Right cardiac atrium (tissue), 5 donors: ENCODE measurements around the gene LRGUK. TPM values are rescaled to one million over a fixed set of nuclear protein-coding genes. Genes with fewer than 3 reads are reported as not detected.

Source experiments
- ATAC-seq, 2 donors: fragments of 200-7000 bp; cut with Tn5 transposase; one replicate each; pipeline versions ENCODE4 v1.8.0 to v1.9.1; 2020; ENCODE audit warnings: moderate library complexity in 2 of 2, mild to moderate bottlenecking in 1 of 2
- DNase-seq, 3 donors: peaks; one replicate each; pipeline ENCODE4 v3.0.0-alpha.2; 2020
- H3K27ac ChIP-seq: one replicate; pipeline ENCODE4 v1.5.1; 2013; ENCODE audit warnings: mild to moderate bottlenecking, low read length, control low read depth, moderate library complexity
- H3K27me3 ChIP-seq: one replicate; pipeline ENCODE4 v1.6.1; 2013; ENCODE audit not compliant: control insufficient read depth, insufficient read depth
- H3K4me1 ChIP-seq: one replicate; pipeline ENCODE4 v1.6.1; 2013; ENCODE audit warnings: low read length; ENCODE audit not compliant: control insufficient read depth, insufficient read depth
- H3K4me3 ChIP-seq: one replicate; pipeline ENCODE4 v1.5.1; 2013; ENCODE audit warnings: low read length, control low read depth
- H3K9me3 ChIP-seq: one replicate; pipeline ENCODE4 v1.6.1; 2013; ENCODE audit warnings: low read length; ENCODE audit not compliant: control insufficient read depth
- WGBS: extraction: QIAGEN DNeasy Blood & Tissue Kit; methylation state at CpG from one replicate; pipeline ENCODE4 v1.1.7; 2013; 5-methylcytosine and 5-hydroxymethylcytosine counted together
- intact Hi-C, 4 donors: fragments of 100-400 bp; cut with DNase I; formaldehyde crosslinking; loops; one replicate each; pipeline versions ENCODE4 v1.11.0 to v1.14.0; 2022 to 2023
- polyA plus RNA-seq: library from polyadenylated mRNA; stranded (reverse); fragments of 200-250 nt; gene quantifications from one replicate; pipeline ENCODE4 v1.2.3, GENCODE V29; 2013
- total RNA-seq, 4 donors: library from RNA; stranded (reverse); fragmentation: NEBNext Ultra II Directional; extraction: Animal tissue kit (Norgen Biotek cat#: 25700); gene quantifications; one replicate each; pipeline ENCODE4 v1.2.1, GENCODE V29; 2021
- donor health status: healthy with polysubstance abuse.
- donor health status: DM: no; HTN: yes; CAD: no.
- donor health status: DM: no; HTN: no; CAD: no.
- donor health status: DM: no; HTN: yes; CAD: no; lungs with severe emphysema.
- donor health status: DM: yes; HTN: yes; CAD: no.

LRGUK gene
- total and polyA plus RNA-seq, 5 donors: 0.06 to 0.40 (median 0.16) TPM; not detected in 1

- ATAC-seq (no peak), DNase-seq (no peak)
- 85% methylated on average over 4 of the region's 4 CpGs for WGBS
- no peaks in the 10 kb centered on the region for H3K9me3 ChIP-seq
- H3K4me1 ChIP-seq: no peaks in the 10 kb centered on the region
- intact Hi-C loops: no loop called here
- H3K4me3 ChIP-seq: no peak overlapping the region
- no peaks in the 10 kb centered on the region for H3K27me3 ChIP-seq
- H3K27ac ChIP-seq: no peak overlapping the region
Observed at GRCh38 chr7:134098072-134098471, 29.1 kb upstream of the LRGUK start.

GRCh38 chr7:134101716-134102115, 25.4 kb upstream of the LRGUK start:
- no peaks in the 10 kb centered on the region for H3K4me1 ChIP-seq
- no peaks in the 10 kb centered on the region for H3K9me3 ChIP-seq
- 29% methylated on average over 3 of the region's 3 CpGs for WGBS
- H3K4me3 ChIP-seq: no peak overlapping the region
- no peaks in the 10 kb centered on the region for H3K27me3 ChIP-seq
- DNase-seq (no peak), ATAC-seq (no peak)
- no peak overlapping the region for H3K27ac ChIP-seq
- intact Hi-C loops: no loop called here

DNA sequence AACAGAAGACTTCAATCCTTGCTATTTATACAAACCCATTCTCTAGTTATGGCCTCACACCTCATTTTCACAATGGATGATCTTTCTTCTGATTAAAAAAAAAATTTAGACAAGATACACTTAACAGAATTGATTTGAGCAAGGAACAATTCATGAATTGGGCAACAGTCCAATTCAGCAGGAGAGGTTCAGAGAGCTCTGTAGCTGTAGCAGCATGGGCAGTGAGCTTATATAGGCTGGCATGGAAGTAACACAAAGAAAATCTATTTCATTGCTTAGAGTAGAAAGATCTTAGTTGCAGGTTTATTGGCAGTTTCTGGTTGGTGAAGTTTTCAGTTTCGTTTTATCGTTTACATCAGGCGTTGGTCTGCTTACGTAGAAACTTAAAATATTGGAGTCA, 23.0 kb upstream of the LRGUK start:
- DNase-seq: no peak

GRCh38 chr7:134105841-134106240, 21.3 kb upstream of the LRGUK start:
- Histone ChIP-seq H3K9me3 (no peaks in the 10 kb centered on the region), H3K27ac (no peak overlapping the region), H3K27me3 (no peaks in the 10 kb centered on the region), H3K4me3 (no peak overlapping the region), H3K4me1 (no peaks in the 10 kb centered on the region)
- ATAC-seq (no peak), DNase-seq (no peak)
- intact Hi-C loops: no loop called here
- 84% methylated on average over 5 of the region's 5 CpGs for WGBS

More for the DNA sequence above, 23.0 kb upstream of the LRGUK start:
- Histone ChIP-seq H3K4me3 (no peak overlapping the region), H3K4me1 (no peaks in the 10 kb centered on the region), H3K27ac (no peak overlapping the region), H3K9me3 (no peaks in the 10 kb centered on the region), H3K27me3 (no peaks in the 10 kb centered on the region)
- 98% methylated on average over 4 of the region's 4 CpGs for WGBS
- intact Hi-C loops: no loop called here
- ATAC-seq: no peak

DNA sequence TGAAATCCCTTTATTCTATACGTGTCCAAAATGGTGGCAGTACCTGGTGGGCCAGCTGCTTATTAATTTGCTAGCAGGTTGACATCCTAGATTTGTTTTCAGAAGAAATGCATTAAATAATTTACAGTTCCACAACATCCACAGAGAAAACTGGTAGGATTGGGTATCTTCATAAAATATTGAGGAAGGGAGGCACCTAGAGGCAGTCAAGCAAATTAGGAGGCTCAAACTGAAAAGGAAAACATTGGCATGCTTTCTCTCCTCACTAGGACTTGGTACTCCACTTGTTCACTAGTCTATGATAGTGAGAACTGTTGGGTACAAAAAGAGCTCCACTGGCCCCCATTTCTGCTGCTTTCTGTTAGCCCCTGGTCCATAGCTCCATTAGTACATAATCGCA, 18.3 kb upstream of the LRGUK start:
- H3K4me1 ChIP-seq: no peaks in the 10 kb centered on the region
- no peaks in the 10 kb centered on the region for H3K27me3 ChIP-seq
- 48% methylated on average over 2 of the region's 2 CpGs for WGBS
- no peaks in the 10 kb centered on the region for H3K9me3 ChIP-seq
- no peak overlapping the region for H3K27ac ChIP-seq
- DNase-seq (no peak), ATAC-seq (no peak)
- H3K4me3 ChIP-seq: no peak overlapping the region
- intact Hi-C loops: no loop called here

DNA sequence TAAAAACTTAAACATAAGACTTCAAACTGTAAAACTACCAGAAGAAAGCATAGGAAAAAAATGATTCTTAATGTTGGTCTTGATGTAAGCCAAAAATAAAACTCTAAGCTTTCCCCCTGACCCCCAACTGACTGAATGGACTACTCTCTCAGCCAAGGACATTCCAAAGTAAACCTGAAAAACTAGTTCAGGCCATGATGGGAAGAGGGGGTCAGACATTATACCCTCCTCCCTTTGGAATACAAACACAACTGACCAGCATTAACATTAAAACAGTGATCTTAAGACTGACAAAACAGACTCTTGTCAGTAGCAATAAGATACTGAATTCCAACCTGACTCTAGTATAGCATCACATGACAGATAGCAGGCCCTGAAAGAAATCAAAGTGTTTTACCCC, 13.5 kb upstream of the LRGUK start:
- Histone ChIP-seq H3K9me3 (no peaks in the 10 kb centered on the region), H3K27me3 (no peaks in the 10 kb centered on the region), H3K27ac (no peak overlapping the region), H3K4me3 (no peak overlapping the region), H3K4me1 (no peaks in the 10 kb centered on the region)
- DNase-seq: no peak
- no peak for ATAC-seq
- intact Hi-C loops: no loop called here

DNA sequence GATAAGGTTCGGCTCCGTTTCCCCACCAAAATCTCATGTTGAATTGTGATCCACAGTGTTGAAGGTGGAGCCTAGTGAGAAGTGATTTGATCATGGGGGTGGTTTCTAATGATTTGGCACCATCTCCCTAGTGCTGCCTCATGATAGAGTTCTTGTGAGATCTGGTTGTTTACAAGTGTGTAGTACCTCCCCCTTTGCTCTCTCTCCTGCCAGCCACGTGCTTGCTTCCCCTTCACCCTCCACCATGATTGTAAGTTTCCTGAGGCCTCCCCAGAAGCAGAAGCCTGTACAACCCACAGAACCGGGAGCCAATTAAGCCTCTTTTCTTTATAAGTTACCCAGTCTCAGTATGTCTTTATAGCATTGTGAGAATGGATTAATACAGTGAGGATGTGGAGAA, 12.1 kb upstream of the LRGUK start:
- no peaks in the 10 kb centered on the region for H3K4me1 ChIP-seq
- WGBS: 73% methylated on average over 4 of the region's 4 CpGs
- DNase-seq (no peak), ATAC-seq (no peak)
- no peak overlapping the region for H3K4me3 ChIP-seq
- no peak overlapping the region for H3K27ac ChIP-seq
- intact Hi-C loops: no loop called here
- no peaks in the 10 kb centered on the region for H3K27me3 ChIP-seq
- H3K9me3 ChIP-seq: no peaks in the 10 kb centered on the region

DNA sequence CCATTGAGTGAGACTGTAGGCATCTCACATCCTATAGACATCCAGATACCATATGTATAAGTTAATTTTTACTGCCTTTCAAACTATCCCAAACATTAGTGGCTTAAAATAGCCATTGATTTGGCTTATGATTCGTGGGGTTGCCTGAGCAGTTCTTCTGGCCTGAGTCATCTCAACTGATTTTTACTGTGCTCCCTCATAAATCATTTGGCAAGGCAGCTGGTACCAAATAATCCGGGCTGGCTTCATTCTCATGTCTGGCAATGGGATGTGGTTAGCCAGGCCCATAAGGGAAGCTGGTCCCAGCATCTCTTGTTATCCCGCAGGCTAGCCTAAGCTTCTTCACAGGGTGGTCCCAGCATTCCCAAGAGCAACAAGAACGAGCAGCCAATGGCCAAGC, 6.7 kb upstream of the LRGUK start:
- H3K9me3 ChIP-seq: no peaks in the 10 kb centered on the region
- WGBS: 82% methylated on average over 4 of the region's 4 CpGs
- H3K4me3 ChIP-seq: no peak overlapping the region
- DNase-seq (no peak), ATAC-seq (no peak)
- no peaks in the 10 kb centered on the region for H3K4me1 ChIP-seq
- no peak overlapping the region for H3K27ac ChIP-seq
- intact Hi-C loops: no loop called here
- no peaks in the 10 kb centered on the region for H3K27me3 ChIP-seq

DNA sequence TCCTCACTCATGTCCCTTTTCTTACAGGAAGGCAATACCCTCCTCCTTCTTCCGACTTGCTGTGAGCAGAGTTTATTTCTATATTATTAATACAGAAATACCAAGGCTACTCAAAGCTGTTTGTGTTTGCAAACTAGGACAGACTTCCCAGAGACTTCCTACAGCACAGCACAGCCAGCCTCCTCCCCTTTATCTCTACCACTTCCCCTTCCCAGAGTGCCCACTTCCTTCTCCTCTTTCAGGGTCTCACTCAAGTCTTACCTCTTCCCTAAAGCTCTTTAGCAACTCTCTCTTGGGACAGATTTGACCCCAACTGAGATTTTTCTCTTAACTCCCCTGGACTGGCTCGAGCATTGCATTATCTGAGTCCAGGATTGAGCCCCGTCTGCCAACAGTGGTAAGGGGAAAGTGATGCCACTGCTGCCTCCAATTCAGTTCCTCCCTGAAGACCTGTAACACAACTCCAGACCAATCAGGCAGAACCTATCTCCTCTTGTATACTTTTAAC, 5.5 kb upstream of the LRGUK start:
- 51% methylated on average over 3 of the region's 3 CpGs for WGBS
- DNase-seq (no peak), ATAC-seq (no peak)
- no peaks in the 10 kb centered on the region for H3K27me3 ChIP-seq
- no peak overlapping the region for H3K27ac ChIP-seq
- H3K4me3 ChIP-seq: no peak overlapping the region
- intact Hi-C loops: no loop called here
- no peaks in the 10 kb centered on the region for H3K4me1 ChIP-seq
- no peaks in the 10 kb centered on the region for H3K9me3 ChIP-seq

DNA sequence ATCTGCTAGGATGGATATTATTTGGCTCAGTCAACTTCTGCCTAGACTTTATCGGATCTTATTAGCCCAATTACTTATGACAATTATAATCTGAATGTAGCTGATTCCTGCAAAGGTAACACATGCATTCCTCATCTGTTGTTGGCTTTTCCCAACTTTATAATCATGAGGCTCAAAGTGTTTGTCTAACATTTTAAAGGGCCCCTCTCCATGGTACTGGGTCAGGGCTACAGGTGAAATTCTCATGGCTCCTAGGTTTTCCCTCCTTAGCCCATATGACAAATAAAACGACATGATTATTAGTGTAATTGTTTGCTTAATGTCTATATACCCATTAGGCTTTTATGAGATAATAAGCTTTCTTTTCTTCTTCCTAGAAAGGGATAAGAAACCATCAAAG, 4.2 kb upstream of the LRGUK start:
- intact Hi-C loops: no loop called here
- 79% methylated on average over 2 of the region's 2 CpGs for WGBS
- Histone ChIP-seq H3K4me3 (no peak overlapping the region), H3K27me3 (no peaks in the 10 kb centered on the region), H3K27ac (no peak overlapping the region), H3K9me3 (no peaks in the 10 kb centered on the region), H3K4me1 (no peaks in the 10 kb centered on the region)
- no peak for ATAC-seq
- DNase-seq: no peak

DNA sequence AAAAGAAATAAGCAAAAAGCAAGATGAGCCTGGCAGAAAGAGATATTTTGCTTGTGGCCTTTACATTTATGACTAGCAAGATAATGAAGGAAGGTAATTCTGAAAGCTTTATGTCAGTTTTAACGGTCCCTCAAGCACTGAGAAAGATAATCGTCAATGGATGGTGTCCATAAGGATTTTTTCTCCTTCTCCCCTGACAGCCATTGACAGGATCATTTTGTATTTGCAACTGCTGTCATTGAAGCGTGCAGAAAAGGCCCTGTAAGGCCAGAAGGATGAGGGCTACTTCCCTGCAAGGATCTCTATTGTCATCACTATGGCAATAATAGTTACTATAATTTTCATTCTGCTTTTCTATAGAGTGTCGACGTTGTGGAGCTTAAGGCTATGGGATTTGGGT, 994 bp upstream of the LRGUK start:
- DNase-seq (no peak), ATAC-seq (no peak)
- Histone ChIP-seq H3K4me3 (no peak overlapping the region), H3K9me3 (no peaks in the 10 kb centered on the region), H3K27ac (no peak overlapping the region), H3K4me1 (no peaks in the 10 kb centered on the region), H3K27me3 (no peaks in the 10 kb centered on the region)
- WGBS: 70% methylated on average over 5 of the region's 5 CpGs
- intact Hi-C loops: no loop called here

- H3K27ac ChIP-seq: no peak overlapping the region
- intact Hi-C loops: no loop called here
- DNase-seq (no peak), ATAC-seq (no peak)
- WGBS: 16% methylated on average over 6 of the region's 6 CpGs
- no peaks in the 10 kb centered on the region for H3K27me3 ChIP-seq
- H3K4me3 ChIP-seq: peak overlapping the region; percentile 51
- H3K4me1 ChIP-seq: no peaks in the 10 kb centered on the region
- H3K9me3 ChIP-seq: no peaks in the 10 kb centered on the region
Observed at GRCh38 chr7:134126596-134126965, 559 bp upstream of the LRGUK start.
